ENCODE results near the gene BCAR3. TPM values are rescaled to one million over a fixed set of nuclear protein-coding genes. Genes with fewer than 3 reads are reported as not detected.

The BCAR3 gene
- total RNA-seq, 1 donor from 2014 or later: 9.2 TPM

- Mint-ChIP-seq H3K36me3 (no peaks in the 10 kb centered on the region), H3K9me3 (peaks cover 3% of the 10 kb centered on the region), H3K27ac (no peak overlapping the region), H3K4me1 (peaks cover 15% of the 10 kb centered on the region), H3K4me3 (no peak overlapping the region), H3K27me3 (ENCODE audit: low read depth) (no peaks in the 10 kb centered on the region)
- TF ChIP-seq, protein P1, sequence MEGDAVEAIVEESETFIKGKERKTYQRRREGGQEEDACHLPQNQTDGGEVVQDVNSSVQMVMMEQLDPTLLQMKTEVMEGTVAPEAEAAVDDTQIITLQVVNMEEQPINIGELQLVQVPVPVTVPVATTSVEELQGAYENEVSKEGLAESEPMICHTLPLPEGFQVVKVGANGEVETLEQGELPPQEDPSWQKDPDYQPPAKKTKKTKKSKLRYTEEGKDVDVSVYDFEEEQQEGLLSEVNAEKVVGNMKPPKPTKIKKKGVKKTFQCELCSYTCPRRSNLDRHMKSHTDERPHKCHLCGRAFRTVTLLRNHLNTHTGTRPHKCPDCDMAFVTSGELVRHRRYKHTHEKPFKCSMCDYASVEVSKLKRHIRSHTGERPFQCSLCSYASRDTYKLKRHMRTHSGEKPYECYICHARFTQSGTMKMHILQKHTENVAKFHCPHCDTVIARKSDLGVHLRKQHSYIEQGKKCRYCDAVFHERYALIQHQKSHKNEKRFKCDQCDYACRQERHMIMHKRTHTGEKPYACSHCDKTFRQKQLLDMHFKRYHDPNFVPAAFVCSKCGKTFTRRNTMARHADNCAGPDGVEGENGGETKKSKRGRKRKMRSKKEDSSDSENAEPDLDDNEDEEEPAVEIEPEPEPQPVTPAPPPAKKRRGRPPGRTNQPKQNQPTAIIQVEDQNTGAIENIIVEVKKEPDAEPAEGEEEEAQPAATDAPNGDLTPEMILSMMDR (IDR thresholded peaks at IDR 0.05; ENCODE audit: unreplicated experiment): no peak
- DNase-seq (ENCODE audit: low spot score in 2 of 2, unreplicated experiment in 2 of 2): no peak
Measured at GRCh38 chr1:93716941-93717368, 35.3 kb upstream of the BCAR3 start.

DNA sequence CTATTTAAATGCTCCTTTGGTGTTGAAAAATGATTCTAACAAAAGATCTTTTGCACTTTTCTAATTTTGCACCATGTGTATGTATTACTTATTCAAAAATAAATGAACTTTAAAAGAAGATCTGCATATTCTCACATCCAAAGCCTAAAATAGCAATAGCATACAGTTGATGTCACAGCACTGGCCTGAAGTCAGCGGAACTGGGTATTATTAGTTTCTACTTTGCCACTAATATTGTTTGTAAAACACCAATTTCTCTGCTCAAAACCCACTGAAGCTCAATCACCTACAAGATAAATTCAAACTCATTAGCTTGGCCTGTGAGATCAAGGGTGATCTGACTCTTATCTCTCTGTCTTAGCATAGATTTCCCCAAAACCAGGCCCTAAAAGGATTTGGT lies 34.5 kb upstream of the BCAR3 start:
- Mint-ChIP-seq H3K4me1 (peaks cover 15% of the 10 kb centered on the region), H3K36me3 (no peaks in the 10 kb centered on the region), H3K9me3 (peaks cover 3% of the 10 kb centered on the region), H3K4me3 (no peak overlapping the region), H3K27ac (no peak overlapping the region), H3K27me3 (ENCODE audit: low read depth) (no peaks in the 10 kb centered on the region)
- TF ChIP-seq, protein P1 (IDR thresholded peaks at IDR 0.05; ENCODE audit: unreplicated experiment): no peak
- no peak for DNase-seq (ENCODE audit: low spot score in 2 of 2, unreplicated experiment in 2 of 2)

DNA sequence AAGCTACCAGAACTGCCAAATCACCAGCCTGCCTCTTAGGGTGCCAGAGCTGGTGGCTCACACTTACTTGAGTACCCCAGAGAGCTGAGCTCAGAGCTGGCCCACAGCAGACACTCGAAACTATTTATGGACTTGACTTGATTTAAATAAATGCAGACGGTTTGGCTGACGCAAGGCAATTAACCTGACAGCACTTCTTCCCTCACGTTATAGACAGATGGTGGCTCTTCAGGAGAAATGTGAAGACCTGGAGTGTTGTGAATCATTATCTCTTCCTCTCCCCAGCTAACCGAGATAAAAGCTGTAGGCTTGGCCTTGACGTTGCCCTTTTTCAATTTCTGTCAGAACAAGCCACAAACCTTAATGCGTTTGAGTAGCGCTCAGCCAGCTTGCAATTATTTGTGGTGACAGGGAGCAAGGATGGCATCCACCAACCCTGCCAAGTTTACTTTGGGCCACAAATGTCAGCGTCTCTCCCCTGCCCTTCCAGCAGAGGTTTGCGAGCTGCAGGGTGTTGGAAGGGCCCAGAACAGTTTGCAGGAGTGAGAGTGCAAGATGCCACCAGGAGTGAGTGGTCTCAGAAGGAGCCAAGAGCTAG lies 34.0 kb upstream of the BCAR3 start:
- Mint-ChIP-seq H3K27ac (no peak overlapping the region), H3K36me3 (no peaks in the 10 kb centered on the region), H3K9me3 (peaks cover 3% of the 10 kb centered on the region), H3K4me3 (no peak overlapping the region), H3K4me1 (peaks cover 17% of the 10 kb centered on the region), H3K27me3 (ENCODE audit: low read depth) (no peaks in the 10 kb centered on the region)
- TF ChIP-seq, protein P1 (IDR thresholded peaks at IDR 0.05; ENCODE audit: unreplicated experiment): no peak
- no peak for DNase-seq (ENCODE audit: low spot score in 2 of 2, unreplicated experiment in 2 of 2)

DNA sequence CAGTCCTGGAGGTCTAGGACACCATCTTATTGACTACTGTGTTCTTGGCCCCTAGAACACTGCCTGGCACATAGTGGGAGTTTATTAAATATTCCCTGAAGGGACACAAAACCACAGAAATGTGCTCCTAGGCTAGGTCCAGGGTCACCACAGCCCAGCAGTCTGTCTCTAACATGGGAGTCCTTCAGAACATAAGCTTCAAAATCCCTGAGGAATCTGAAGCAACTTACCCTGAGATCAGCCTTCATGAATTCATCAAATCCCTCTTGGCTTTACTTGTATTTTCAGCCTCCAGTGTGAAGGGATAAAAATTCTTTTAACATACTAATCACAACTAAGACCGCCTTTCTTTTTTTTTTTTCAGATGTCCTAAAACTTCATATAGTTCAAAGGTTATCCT lies 32.7 kb upstream of the BCAR3 start:
- H3K36me3 Mint-ChIP-seq: no peaks in the 10 kb centered on the region
- no peaks in the 10 kb centered on the region for H3K27me3 Mint-ChIP-seq (ENCODE audit: low read depth)
- no peak overlapping the region for H3K4me3 Mint-ChIP-seq
- no peak for DNase-seq (ENCODE audit: low spot score in 2 of 2, unreplicated experiment in 2 of 2)
- TF ChIP-seq, protein P1 (IDR thresholded peaks at IDR 0.05; ENCODE audit: unreplicated experiment): no peak
- H3K4me1 Mint-ChIP-seq: peaks cover 26% of the 10 kb centered on the region
- peaks cover 3% of the 10 kb centered on the region for H3K9me3 Mint-ChIP-seq
- H3K27ac Mint-ChIP-seq: no peak overlapping the region

DNA sequence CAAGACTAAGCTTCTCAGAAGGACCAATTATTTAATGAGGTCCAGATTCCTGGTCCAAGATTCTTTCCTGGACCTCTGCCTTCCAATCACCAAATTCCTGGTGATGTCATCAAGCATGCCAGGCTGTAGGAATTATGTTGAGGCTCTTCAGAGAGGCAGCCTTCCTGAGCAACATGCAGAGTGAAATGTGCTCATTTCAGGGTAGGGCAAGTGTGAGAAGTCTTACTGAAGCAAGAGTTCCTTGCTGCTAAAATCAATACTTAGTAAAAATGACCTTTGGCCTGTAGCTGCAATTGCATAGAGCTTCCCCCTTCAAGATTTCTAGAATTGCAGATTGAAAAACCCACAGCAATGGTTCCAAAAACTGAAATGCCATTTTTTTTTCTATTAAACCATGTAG lies 31.7 kb upstream of the BCAR3 start:
- Mint-ChIP-seq H3K27ac (no peak overlapping the region), H3K36me3 (no peaks in the 10 kb centered on the region), H3K4me1 (peaks cover 36% of the 10 kb centered on the region), H3K27me3 (ENCODE audit: low read depth) (no peaks in the 10 kb centered on the region), H3K9me3 (peaks cover 3% of the 10 kb centered on the region), H3K4me3 (no peak overlapping the region)
- no peak for DNase-seq (ENCODE audit: low spot score in 2 of 2, unreplicated experiment in 2 of 2)
- TF ChIP-seq, protein P1 (IDR thresholded peaks at IDR 0.05; ENCODE audit: unreplicated experiment): no peak

DNA sequence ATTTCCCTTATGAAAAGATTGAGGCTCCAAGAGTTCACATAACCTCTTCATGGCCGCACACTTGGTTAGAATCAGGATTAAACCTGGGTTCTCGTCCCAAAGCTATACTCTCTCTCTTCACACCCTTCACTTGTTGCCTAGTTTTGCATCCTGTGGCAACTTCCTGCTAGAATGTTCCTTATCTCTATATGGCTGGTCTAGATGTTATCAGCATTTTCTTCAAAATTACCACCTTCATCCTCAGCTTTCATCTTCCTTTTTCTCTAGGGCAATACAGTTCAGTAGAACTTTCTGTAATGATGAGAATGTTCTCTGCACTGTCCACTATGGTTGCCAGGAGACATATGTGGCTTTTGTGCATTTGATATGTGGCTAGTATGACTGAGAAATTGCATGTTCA lies 31.1 kb upstream of the BCAR3 start:
- H3K36me3 Mint-ChIP-seq: no peaks in the 10 kb centered on the region
- no peak overlapping the region for H3K27ac Mint-ChIP-seq
- no peak for DNase-seq (ENCODE audit: low spot score in 2 of 2, unreplicated experiment in 2 of 2)
- no peaks in the 10 kb centered on the region for H3K27me3 Mint-ChIP-seq (ENCODE audit: low read depth)
- peaks cover 37% of the 10 kb centered on the region for H3K4me1 Mint-ChIP-seq
- peaks cover 3% of the 10 kb centered on the region for H3K9me3 Mint-ChIP-seq
- TF ChIP-seq, protein P1 (IDR thresholded peaks at IDR 0.05; ENCODE audit: unreplicated experiment): no peak
- no peak overlapping the region for H3K4me3 Mint-ChIP-seq
